Endothelial cell of umbilical vein (primary cell): ENCODE data around the gene AGBL4. TPM values are rescaled to one million over a fixed set of nuclear protein-coding genes. Genes with fewer than 3 reads are reported as not detected.

ENCODE experiments used
- BruUV-seq: library from RNA; stranded (reverse); fragments of 400-500 nt; replicated peaks from 2 replicates; lab custom pipeline; 2021; lab: Mats Ljungman, UMichigan
- CTCF ChIA-PET: fragments of 300-600, 350-600 bp; sonication (Branson Sonifier 250); formaldehyde crosslinking; loops from one replicate; lab custom pipeline; 2021; ENCODE audit warnings: antibody characterized with exemption, inconsistent platforms; lab: Charles Lee
- POLR2A ChIA-PET: fragments of 300-600, 350-600 bp; sonication (Branson Sonifier 250); formaldehyde crosslinking; loops from one replicate; lab custom pipeline; 2021; ENCODE audit warnings: antibody characterized with exemption, inconsistent platforms; lab: Charles Lee
- DNase-seq: peaks from one replicate; pipeline ENCODE4 v3.0.0-alpha.2; 2011; ENCODE audit warnings: low read depth, low spot score
- FAIRE-seq: peaks from 2 replicates; lab custom pipeline; 2011; peaks lifted over from hg19 to GRCh38; lab: Jason Lieb, UNC
- H2AFZ ChIP-seq: 2 replicates; pipeline ENCODE4 v1.6.0; 2012; ENCODE audit warnings: low read depth, low read length, control low read depth, inconsistent platforms
- H3K27ac ChIP-seq: 2 replicates; pipeline ENCODE4 v1.5.1; 2011; ENCODE audit warnings: low read depth, mild to moderate bottlenecking, control low read depth, low read length, moderate library complexity; ENCODE audit not compliant: insufficient read depth
- H3K27me3 ChIP-seq, 2 experiments: 2 replicates each; pipeline versions ENCODE4 v1.6.0 to v1.6.1; 2011; ENCODE audit warnings: low read length in 2 of 2, mixed read lengths in 1 of 2; ENCODE audit not compliant: control insufficient read depth in 2 of 2, insufficient read depth in 2 of 2
- H3K36me3 ChIP-seq, 2 experiments: 2 replicates in 1 of 2; 3 replicates in 1 of 2; pipeline ENCODE4 v1.5.1; 2011; ENCODE audit warnings: low read length in 2 of 2, mild to moderate bottlenecking in 1 of 2, moderate library complexity in 1 of 2; ENCODE audit not compliant: control insufficient read depth in 2 of 2, insufficient read depth in 2 of 2; ENCODE audit errors: extremely low read depth in 1 of 2
- H3K4me1 ChIP-seq: 3 replicates; pipeline ENCODE4 v1.5.1; 2011; ENCODE audit warnings: mild to moderate bottlenecking, low read length; ENCODE audit not compliant: control insufficient read depth, insufficient read depth; ENCODE audit errors: extremely low read depth
- H3K4me2 ChIP-seq: 2 replicates; pipeline ENCODE4 v1.6.1; 2011; ENCODE audit warnings: low read length, control low read depth, mixed read lengths; ENCODE audit not compliant: insufficient read depth
- H3K4me3 ChIP-seq, 3 experiments: fragments of 200-600 bp in 1 of 3; sonication (generic), shearing (Covaris generic) in 1 of 3; replicated peaks in 1 of 3; 2 replicates each; pipeline ENCODE4 v1.5.1; 2011 to 2016; ENCODE audit warnings: control low read depth in 3 of 3, low read length in 3 of 3, mild to moderate bottlenecking in 2 of 3, inconsistent platforms in 1 of 3, low read depth in 1 of 3, moderate library complexity in 1 of 3; ENCODE audit not compliant: insufficient read depth in 1 of 3
- H3K79me2 ChIP-seq: 2 replicates; pipeline ENCODE4 v1.6.0; 2012; ENCODE audit warnings: low read length, inconsistent platforms; ENCODE audit not compliant: control insufficient read depth, insufficient read depth
- H3K9ac ChIP-seq: replicated peaks from 2 replicates; pipeline ENCODE3; 2011; ENCODE audit warnings: low read length, control low read depth; ENCODE audit not compliant: insufficient read depth; ENCODE audit errors: extremely low read depth
- H3K9me1 ChIP-seq: replicated peaks from 3 replicates; pipeline ENCODE4 v1.6.0; 2011; ENCODE audit warnings: mild to moderate bottlenecking, low read length; ENCODE audit not compliant: control insufficient read depth, insufficient read depth; ENCODE audit errors: extremely low read depth
- H3K9me3 ChIP-seq: replicated peaks from 2 replicates; pipeline ENCODE4 v1.5.1; 2012; ENCODE audit warnings: low read length, inconsistent platforms; ENCODE audit not compliant: control insufficient read depth, insufficient read depth
- H4K20me1 ChIP-seq: replicated peaks from 2 replicates; pipeline ENCODE3; 2011; ENCODE audit warnings: mild to moderate bottlenecking, low read length; ENCODE audit not compliant: control insufficient read depth, insufficient read depth; ENCODE audit errors: extremely low read depth
- EZH2 ChIP-seq: IDR thresholded peaks from 2 replicates; pipeline ENCODE4 v1.6.1; 2012; ENCODE audit warnings: borderline replicate concordance, low read depth, mild to moderate bottlenecking, moderate library complexity, low read length, inconsistent platforms; ENCODE audit not compliant: severe bottlenecking
- FOS ChIP-seq: IDR thresholded peaks from 2 replicates; pipeline ENCODE4 v1.6.1; 2011; ENCODE audit warnings: mild to moderate bottlenecking, low read length, moderate library complexity, borderline replicate concordance; ENCODE audit not compliant: insufficient read depth
- GATA2 ChIP-seq: IDR thresholded peaks from 2 replicates; pipeline ENCODE4 v1.7.0; 2011; ENCODE audit warnings: low read depth, mild to moderate bottlenecking, moderate library complexity, mixed read lengths, low read length; ENCODE audit not compliant: insufficient read length, insufficient read depth
- JUN ChIP-seq: IDR thresholded peaks from 2 replicates; pipeline ENCODE4 v1.6.1; 2011; ENCODE audit warnings: borderline replicate concordance, low read depth; ENCODE audit not compliant: insufficient read length, insufficient read depth
- MYC ChIP-seq: IDR thresholded peaks from one replicate; pipeline ENCODE4 v1.6.1; 2011; ENCODE audit warnings: mild to moderate bottlenecking, low read depth, low read length
- POLR2A ChIP-seq: IDR thresholded peaks from 2 replicates; pipeline ENCODE4 v1.6.1; 2012; ENCODE audit warnings: low read depth, mild to moderate bottlenecking, control low read depth, low read length
- POLR2AphosphoS5 ChIP-seq: IDR thresholded peaks from 2 replicates; pipeline ENCODE4 v1.6.1; 2012; ENCODE audit warnings: low read depth, mild to moderate bottlenecking, control low read depth, low read length, moderate library complexity; ENCODE audit not compliant: insufficient read depth
- dilution Hi-C: fragments of 300-500 bp; cut with MboI; formaldehyde crosslinking; loops from one replicate; pipeline ENCODE4 v1.15.0; 2019; ENCODE audit warnings: low sequenced_read_pairs; ENCODE audit not compliant: extremely low pct_ligation_motif_present
- intact Hi-C: fragments of 100-400 bp; cut with micrococcal nuclease; formaldehyde crosslinking; loops from one replicate; pipeline ENCODE4 v1.10.0; 2022
- polyA plus RNA-seq, 4 experiments: library from polyadenylated mRNA; depleted of rRNA in 3 of 4; stranded (reverse) in 3 of 4; unstranded in 1 of 4; fragments of >200 nt; gene quantifications; 2 replicates each; pipeline versions ENCODE4 v1.2.1 to v1.2.3, GENCODE V29; 2011 to 2012; ENCODE audit warnings: missing spikeins in 1 of 4
- total RNA-seq: library from RNA; stranded (reverse); gene quantifications from 2 replicates; pipeline ENCODE4 v1.2.3, GENCODE V29; 2021
- TF ChIP-seq, protein P1 (sequence below), 2 donors: IDR thresholded peaks; 1 replicate in 1 of 2; 2 replicates in 1 of 2; pipeline ENCODE4 v1.5.1; 2011; ENCODE audit warnings: low read length in 2 of 2, mild to moderate bottlenecking in 2 of 2, moderate library complexity in 2 of 2, control low read depth in 1 of 2, inconsistent platforms in 1 of 2, low read depth in 1 of 2; ENCODE audit not compliant: insufficient read depth in 1 of 2; ENCODE audit errors: extremely low read depth in 1 of 2
- TF ChIP-seq, protein P2 (sequence below): IDR thresholded peaks from 2 replicates; pipeline ENCODE4 v1.6.1; 2011; ENCODE audit not compliant: insufficient read depth, insufficient read length

Gene AGBL4
- total and polyA plus RNA-seq, 2 donors (not counting 3 experiments of a cell fraction or from before 2014, with no cell fraction given), result not detected

DNA sequence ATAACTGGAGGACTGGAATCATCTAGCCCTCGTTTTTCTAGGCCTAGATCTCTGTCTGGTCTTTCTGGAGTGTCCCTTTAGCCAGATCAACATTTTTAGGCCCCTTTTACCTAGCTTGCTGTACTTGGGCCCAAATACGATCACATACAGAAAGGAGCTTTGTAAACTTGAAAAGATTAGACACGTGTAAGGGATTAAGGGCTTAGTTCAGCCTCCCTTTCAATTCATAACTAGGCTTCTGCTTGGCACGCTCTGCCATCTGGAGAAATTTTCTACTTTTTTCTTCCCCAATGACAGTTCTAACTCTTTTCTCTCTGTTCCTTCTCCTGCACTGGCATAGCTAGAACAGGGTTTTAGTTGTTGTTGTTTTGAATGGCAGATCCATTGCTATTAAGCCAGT is 1093.7 kb downstream of the AGBL4 start:
- Histone ChIP-seq H3K4me3 (no peak overlapping the region), H3K9me1 (no peaks in the 10 kb centered on the region), H2AFZ (no peak overlapping the region), H3K27ac (no peak overlapping the region), H3K9ac (no peak overlapping the region), H3K4me1 (peaks cover 3% of the 10 kb centered on the region), H3K27me3 (no peaks in the 10 kb centered on the region), H3K9me3 (no peaks in the 10 kb centered on the region), H3K36me3 (no peaks in the 10 kb centered on the region), H3K4me2 (no peak overlapping the region), H3K79me2 (no peaks in the 10 kb centered on the region), H4K20me1 (no peaks in the 10 kb centered on the region)
- intact Hi-C loops (no loop called here), dilution Hi-C loops (no loop called here)
- DNase-seq (no peak), FAIRE-seq (no peak)
- TF ChIP-seq FOS (no peak), JUN (no peak)
- ChIA-PET POLR2A (no interaction called here), CTCF (no interaction called here)
- no TSS peak for BruUV-seq

DNA sequence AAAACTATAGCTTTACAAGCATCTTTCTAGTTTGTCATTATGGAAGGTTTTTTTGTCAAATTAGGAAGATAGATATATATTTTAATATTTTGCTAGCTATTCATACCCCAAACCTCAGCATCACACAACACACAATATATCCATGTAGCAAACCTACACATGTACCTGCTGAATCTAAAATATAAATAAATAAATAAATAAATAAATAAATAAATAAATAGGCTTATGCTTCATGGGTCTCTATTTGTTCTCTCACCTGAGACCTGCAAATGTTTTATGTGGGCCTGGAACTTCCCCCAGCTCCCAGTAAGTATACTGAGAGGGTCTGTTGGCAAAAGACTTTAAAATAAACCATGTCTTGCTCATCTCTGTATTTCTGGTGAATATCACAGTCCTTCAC is 1099.7 kb downstream of the AGBL4 start:
- ChIA-PET CTCF (no interaction called here), POLR2A (no interaction called here)
- no peaks in the 10 kb centered on the region for H3K9me3 ChIP-seq
- no peak overlapping the region for H3K27ac ChIP-seq
- dilution Hi-C loops, result no loop called here
- intact Hi-C loops, result no loop called here
- no peaks in the 10 kb centered on the region for H3K4me1 ChIP-seq
- no peaks in the 10 kb centered on the region for H3K9me1 ChIP-seq
- H3K36me3 ChIP-seq, result no peaks in the 10 kb centered on the region
- H3K4me2 ChIP-seq, result no peak overlapping the region
- H3K79me2 ChIP-seq, result no peaks in the 10 kb centered on the region
- TF ChIP-seq, protein P1, sequence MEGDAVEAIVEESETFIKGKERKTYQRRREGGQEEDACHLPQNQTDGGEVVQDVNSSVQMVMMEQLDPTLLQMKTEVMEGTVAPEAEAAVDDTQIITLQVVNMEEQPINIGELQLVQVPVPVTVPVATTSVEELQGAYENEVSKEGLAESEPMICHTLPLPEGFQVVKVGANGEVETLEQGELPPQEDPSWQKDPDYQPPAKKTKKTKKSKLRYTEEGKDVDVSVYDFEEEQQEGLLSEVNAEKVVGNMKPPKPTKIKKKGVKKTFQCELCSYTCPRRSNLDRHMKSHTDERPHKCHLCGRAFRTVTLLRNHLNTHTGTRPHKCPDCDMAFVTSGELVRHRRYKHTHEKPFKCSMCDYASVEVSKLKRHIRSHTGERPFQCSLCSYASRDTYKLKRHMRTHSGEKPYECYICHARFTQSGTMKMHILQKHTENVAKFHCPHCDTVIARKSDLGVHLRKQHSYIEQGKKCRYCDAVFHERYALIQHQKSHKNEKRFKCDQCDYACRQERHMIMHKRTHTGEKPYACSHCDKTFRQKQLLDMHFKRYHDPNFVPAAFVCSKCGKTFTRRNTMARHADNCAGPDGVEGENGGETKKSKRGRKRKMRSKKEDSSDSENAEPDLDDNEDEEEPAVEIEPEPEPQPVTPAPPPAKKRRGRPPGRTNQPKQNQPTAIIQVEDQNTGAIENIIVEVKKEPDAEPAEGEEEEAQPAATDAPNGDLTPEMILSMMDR (IDR thresholded peaks at IDR 0.05; ENCODE audit: extremely low read depth in 1 of 2, insufficient read depth in 1 of 2, low read depth in 1 of 2, low read length in 2 of 2), result no peak
- TF ChIP-seq POLR2A, result no peak
- TF ChIP-seq, protein P2, sequence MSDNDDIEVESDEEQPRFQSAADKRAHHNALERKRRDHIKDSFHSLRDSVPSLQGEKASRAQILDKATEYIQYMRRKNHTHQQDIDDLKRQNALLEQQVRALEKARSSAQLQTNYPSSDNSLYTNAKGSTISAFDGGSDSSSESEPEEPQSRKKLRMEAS, result no peak
- TF ChIP-seq EZH2, result no peak
- no peak for TF ChIP-seq MYC
- TF ChIP-seq GATA2, result no peak
- no peak for TF ChIP-seq FOS
- TF ChIP-seq JUN, result no peak
- no peak for TF ChIP-seq POLR2AphosphoS5
- no TSS peak for BruUV-seq
- H2AFZ ChIP-seq, result no peak overlapping the region
- DNase-seq (no peak), FAIRE-seq (no peak)
- H3K9ac ChIP-seq, result no peak overlapping the region
- H3K4me3 ChIP-seq, result no peak overlapping the region
- H3K27me3 ChIP-seq, result no peaks in the 10 kb centered on the region
- no peaks in the 10 kb centered on the region for H4K20me1 ChIP-seq
